HG02852 (cell line): ENCODE measurements around the gene TMEM119.

Source experiments
- ATAC-seq: cut with Tn5 transposase; IDR thresholded peaks from one replicate; pipeline ENCODE4 v1.9.1; 2021; ENCODE audit warnings: mild to moderate bottlenecking, moderate library complexity; ENCODE audit not compliant: unreplicated experiment

TMEM119 gene

DNA sequence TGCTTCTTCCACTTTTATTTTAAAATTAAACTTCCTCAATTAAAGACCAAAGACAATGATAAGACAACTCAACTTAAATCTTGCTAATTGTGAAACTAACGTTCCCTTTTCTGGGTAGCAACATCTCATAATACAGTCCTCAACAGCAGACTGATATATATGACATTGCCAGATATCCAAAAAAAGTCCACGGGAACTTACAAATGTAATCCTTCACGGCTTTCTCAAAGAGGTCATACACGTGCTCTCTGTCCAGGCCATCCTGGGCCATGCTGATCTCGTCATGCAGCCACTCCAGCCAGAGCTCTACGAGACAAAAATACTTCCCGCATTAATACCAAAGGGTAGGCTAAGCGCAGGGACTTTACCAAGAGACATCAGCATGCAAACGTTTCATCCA lies 50.2 kb downstream of the TMEM119 start:
- ATAC-seq = no peak

DNA sequence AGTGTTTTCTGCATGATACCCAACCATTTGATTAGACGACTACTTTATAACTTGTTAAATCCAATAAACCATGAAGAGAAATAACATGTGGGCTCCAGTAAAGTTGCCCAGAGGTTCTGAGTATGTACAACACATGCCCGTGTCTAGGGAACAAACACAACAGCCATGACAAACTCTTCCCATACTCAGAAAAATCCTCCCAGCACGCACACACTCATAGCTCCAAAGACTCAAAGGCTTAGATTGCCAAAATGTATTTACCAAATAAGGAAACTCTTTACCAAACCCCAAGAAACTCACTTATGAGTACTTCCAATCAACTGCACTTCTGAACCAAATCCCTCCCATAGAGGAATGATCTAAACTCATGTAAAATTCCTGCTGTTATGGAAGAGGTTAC lies 54.2 kb downstream of the TMEM119 start:
- ATAC-seq = no peak

DNA sequence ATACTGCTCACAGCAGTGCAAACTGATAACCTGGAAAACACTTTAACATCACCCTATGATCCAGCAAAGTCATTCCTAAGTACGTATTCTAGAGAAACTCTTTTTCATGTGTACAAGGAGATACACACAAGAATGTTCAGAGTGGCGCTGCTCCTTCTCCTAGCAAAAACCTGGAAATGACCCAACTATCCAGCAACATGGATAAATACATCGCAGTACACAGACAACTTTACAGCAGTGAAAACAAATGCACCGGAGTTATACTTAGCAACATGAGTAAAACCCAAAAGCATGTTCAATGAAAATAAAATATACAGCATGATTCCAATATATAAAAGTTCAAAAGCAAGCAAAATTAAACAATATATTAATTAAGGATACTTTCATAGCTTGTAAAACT lies 55.6 kb downstream of the TMEM119 start:
- ATAC-seq = no peak
